Glomerular visceral epithelial cell (primary cell): Measurements from ENCODE around the gene DMD.
A peak's percentile ranks its signal among the peaks of the same experiment; 100 is the strongest.

Experiments used
- DNase-seq: peaks from one replicate; pipeline ENCODE4 v3.0.0-alpha.2; 2016; ENCODE audit errors: extremely low spot score

Gene DMD

GRCh38 chrX:31232506-31232905 is 1978.8 kb downstream of the DMD start:
- DNase-seq, result no peak

DNA sequence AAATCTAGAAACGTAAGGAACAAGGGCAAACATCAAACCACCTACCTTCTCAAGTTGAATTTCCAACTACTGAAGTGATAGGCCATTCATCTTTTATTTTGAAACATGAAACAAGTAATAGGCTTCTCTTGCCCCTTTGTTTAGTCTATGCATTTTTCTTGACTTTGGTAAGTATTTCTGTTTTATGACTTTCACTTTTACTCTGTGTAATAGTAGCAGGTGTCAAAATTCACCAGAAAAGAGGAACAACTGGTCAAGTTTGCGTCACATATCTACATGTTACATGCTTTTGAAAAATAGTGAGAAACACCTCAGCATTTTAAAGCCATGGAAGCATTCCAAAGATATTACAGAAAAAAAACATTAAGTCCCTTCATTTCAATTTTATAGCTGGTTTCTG is 1982.4 kb downstream of the DMD start:
- no peak for DNase-seq

GRCh38 chrX:31228415-31228832 is 1982.9 kb downstream of the DMD start:
- no peak for DNase-seq

DNA sequence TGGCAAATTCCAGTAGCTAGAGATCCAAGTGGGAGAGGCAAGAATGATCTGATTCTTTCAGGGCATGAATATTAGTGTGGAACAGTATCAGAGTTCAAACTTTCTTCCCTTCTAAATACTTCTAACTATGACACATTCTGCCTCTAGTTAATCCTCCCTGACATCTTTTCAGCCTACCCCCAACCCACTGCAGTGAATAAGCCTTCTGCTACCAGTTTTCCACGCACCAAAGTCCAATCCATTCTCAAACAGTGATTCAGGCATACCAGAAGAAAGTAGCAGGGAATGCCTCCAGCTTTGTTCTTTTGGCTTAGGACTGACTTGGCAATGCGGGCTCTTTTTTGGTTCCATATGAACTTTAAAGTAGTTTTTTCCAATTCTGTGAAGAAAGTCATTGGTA is 1984.1 kb downstream of the DMD start:
- DNase-seq, result no peak

GRCh38 chrX:31225819-31226218 is 1985.5 kb downstream of the DMD start:
- DNase-seq, result no peak

- no peak for DNase-seq
These were observed 1986.9 kb downstream of the DMD start for GRCh38 chrX:31224381-31225012.

DNA sequence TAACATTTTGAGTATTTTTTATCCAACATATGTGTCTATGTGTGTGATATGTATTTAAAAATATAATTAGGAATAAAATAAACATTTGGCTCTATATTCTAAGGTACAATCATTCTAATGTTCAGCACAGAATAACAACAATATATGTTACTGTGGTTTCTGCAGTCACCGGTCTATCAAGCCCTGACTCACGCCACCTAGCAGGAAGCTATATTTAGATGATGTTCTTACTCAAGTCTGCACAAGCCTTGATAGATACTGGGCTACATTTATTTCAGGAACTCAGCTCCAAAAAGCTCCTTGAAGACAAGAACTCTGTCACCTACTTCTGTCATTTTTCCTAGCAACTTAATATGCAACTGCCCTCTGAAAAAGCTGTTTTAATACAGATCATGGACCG is 1987.5 kb downstream of the DMD start:
- DNase-seq, result peak; percentile 40

- DNase-seq, result no peak
These were observed 1988.4 kb downstream of the DMD start for GRCh38 chrX:31222946-31223345.

DNA sequence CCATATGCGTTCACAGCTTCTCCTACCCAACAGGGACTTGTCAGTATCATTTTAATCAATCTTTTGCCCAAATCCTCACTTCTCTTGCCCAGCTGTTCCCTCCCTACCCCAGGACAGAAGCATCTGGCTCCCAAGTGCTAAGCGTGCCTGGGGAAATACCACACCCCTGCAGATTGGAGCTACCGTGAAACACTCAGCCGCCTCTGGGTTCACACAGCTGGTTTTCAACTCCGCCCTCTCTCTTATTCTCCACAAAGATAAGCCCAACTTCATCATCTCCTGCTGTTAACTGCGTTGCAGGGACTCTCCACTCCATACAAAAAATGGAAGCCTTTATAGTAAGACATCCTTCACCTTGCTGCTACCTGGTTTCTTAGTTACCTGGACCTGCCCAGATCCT is 1992.2 kb downstream of the DMD start:
- DNase-seq, result no peak

DNA sequence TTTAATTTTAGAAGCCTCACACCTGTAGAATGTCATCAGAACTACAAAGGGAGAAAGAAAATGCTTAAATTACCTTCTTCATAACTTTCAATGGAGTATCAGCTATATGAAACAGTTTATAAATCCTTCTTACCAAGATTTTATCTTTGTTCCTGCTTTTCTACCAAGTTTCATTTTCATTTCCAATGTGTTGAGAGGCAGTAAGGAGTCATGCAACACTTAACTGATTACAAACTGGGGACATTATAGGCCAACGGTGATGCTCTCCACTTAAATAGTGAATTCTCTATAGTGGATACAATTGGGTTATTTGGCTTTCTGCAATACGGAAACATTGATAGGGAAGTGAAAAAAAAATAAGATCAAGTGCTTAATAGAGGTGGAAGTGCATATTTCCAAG is 1994.3 kb downstream of the DMD start:
- DNase-seq, result no peak

DNA sequence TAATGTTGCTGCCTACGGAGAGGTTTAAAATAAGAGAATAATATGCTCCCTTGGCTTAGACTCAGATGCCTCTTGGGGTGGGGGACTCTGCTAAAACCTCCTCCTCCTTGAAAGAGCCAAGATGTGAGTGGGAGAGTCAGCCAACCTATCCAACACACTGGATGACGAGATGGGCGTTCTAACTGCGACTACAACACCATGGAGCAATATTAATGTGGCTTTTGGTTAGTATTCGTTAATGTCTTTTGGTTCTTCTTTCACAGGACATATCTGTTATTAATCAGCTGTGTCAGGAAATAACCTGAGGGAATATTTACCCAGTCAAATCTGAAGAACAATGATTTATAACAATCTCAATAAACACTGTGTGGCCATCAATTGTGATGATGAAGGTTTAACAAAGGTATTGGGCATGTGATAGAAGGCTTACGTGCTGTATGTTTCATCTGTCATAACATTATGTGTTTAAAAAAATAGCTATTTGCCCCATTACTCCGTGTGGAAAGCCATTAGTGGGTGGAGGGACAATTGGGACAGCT is 1996.0 kb downstream of the DMD start:
- DNase-seq, result no peak

- peak; percentile 9 for DNase-seq
These were observed 1997.4 kb downstream of the DMD start for GRCh38 chrX:31213941-31214340.

- DNase-seq, result no peak
These were observed 1998.2 kb downstream of the DMD start for GRCh38 chrX:31212856-31213748.

DNA sequence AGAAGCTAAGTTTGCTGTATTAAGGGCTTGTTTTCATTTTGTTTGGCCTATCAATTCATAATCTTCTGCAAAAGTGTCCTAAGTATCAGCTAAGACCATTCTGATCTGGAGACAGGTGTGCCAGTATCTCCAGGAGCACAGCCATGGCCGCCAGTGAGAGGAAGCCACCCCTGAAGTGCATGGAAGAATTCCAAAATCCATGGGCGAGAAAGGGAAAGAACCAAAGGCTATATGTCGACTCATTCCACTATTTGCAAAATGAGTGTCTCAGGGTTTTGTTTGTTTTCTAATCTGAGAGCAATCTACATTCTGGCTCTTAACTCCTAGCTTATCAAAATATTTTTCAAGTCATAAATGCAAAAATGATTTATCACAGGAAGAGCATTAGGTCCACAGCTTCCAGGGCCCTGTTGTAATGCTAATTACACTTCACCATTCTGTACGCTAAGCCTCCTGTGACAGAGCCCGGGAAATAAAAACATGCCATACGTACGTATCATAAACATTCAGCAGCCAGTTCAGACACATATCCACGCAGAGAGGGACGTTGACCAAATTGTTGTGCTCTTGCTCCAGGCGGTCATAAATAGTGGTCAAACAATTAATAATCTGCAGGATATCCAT is 2002.2 kb downstream of the DMD start:
- DNase-seq, result no peak

- DNase-seq, result no peak
These were observed 2009.8 kb downstream of the DMD start for GRCh38 chrX:31201503-31201902.

DNA sequence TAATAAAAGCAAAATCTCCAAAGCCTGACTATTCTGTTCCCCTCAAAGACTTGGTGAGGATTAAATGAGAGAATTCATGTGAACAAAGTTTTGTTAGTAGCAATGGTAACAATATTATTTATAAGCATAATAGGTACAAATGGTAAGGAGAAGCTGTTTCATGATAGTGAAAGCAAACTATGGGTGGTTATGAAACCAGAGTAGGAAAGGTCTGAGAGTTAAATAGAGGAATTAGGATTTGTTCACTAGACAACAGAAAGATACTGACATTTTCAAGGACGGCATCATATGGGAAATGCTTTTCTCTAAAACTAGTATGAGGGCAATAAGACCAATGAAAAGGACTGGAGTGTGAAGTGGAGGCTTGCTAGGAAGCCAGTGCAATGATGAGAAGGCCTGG is 2010.9 kb downstream of the DMD start:
- no peak for DNase-seq

- DNase-seq, result no peak
These were observed 2011.6 kb downstream of the DMD start for GRCh38 chrX:31199840-31200114.

- no peak for DNase-seq
These were observed 2012.1 kb downstream of the DMD start for GRCh38 chrX:31199056-31199839.

- DNase-seq, result no peak
These were observed 2021.0 kb downstream of the DMD start for GRCh38 chrX:31190221-31190975.

GRCh38 chrX:31186693-31187338 is 2024.5 kb downstream of the DMD start:
- no peak for DNase-seq

- DNase-seq, result no peak
These were observed 2025.5 kb downstream of the DMD start for GRCh38 chrX:31185884-31186283.
